Retinal pigment epithelial cell (primary cell): ENCODE measurements around the gene PCK2.

ENCODE experiments used
- DNase-seq: peaks from one replicate; pipeline ENCODE4 v3.0.0-alpha.2; 2010; ENCODE audit warnings: low read depth
- H3K4me3 ChIP-seq: 2 replicates; pipeline ENCODE4 v1.5.1; 2011; ENCODE audit warnings: mild to moderate bottlenecking, low read length, control low read depth, moderate library complexity
- CTCF ChIP-seq: conservative IDR thresholded peaks from 2 replicates; pipeline ENCODE4 v1.5.1; 2011; ENCODE audit warnings: low read depth, low read length, control low read depth, inconsistent platforms

Gene PCK2

GRCh38 chr14:24122416-24122815, 28.3 kb downstream of the PCK2 start:
- no peak for DNase-seq
- TF ChIP-seq CTCF, result no peak
- H3K4me3 ChIP-seq, result no peak overlapping the region

GRCh38 chr14:24122898-24123297, 28.8 kb downstream of the PCK2 start:
- DNase-seq, result no peak
- no peak for TF ChIP-seq CTCF
- no peak overlapping the region for H3K4me3 ChIP-seq

DNA sequence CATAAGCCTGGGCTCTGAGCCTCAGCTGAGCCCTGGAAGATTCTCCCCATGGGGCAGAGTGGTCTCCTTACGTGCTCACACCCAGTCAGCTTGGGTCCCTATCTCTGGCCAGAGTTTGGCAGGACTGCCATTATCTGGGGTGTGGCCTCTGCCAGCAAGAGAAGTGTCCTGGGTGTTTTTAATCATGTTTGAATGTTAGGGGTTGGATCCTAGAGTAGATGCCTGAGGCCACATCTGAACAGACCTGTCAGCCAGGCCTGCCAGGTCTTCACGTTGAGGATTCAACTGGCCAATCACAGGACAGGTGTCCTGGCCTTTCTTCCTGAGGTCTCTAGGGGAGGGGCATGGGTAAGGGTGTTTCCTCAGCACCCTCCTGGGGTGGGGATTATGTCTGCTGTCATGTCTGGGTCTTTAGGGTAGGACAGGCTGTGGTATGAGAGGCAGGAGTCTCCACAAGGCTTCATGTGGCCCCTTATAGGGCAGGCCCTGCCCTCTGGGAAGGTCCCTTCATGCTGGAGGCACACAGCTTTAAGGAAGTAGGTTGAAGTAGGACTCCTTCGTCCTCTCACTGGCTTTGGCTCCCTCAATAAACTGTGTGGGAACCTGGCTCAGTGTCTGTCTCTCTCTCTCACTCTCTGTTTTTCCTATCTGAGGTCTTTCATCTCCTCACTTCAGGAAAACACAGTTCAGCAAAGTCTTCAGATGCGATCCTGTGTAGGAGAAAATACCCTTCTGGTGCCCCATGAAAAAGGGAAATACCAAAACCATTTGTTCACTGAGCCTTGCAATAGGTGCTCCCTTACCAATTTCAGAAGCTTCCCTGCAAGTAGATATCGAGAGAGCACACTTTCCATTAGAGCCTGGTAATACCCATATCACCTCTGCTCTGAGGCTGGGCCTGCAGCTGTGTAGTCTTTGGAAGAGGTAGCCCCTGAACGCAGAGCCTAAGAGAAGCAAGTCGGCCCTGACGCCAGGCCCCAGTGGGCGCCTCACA, 29.6 kb downstream of the PCK2 start:
- no peak for DNase-seq
- TF ChIP-seq CTCF, result no peak
- no peak overlapping the region for H3K4me3 ChIP-seq

- TF ChIP-seq CTCF, result no peak
Observed at GRCh38 chr14:24126939-24127338, 32.8 kb downstream of the PCK2 start.

GRCh38 chr14:24127673-24128072, 33.6 kb downstream of the PCK2 start:
- H3K4me3 ChIP-seq, result no peak overlapping the region
- TF ChIP-seq CTCF, result no peak
- DNase-seq, result no peak

More at GRCh38 chr14:24126939-24127338, 32.8 kb downstream of the PCK2 start:
- DNase-seq, result no peak
- no peak overlapping the region for H3K4me3 ChIP-seq

DNA sequence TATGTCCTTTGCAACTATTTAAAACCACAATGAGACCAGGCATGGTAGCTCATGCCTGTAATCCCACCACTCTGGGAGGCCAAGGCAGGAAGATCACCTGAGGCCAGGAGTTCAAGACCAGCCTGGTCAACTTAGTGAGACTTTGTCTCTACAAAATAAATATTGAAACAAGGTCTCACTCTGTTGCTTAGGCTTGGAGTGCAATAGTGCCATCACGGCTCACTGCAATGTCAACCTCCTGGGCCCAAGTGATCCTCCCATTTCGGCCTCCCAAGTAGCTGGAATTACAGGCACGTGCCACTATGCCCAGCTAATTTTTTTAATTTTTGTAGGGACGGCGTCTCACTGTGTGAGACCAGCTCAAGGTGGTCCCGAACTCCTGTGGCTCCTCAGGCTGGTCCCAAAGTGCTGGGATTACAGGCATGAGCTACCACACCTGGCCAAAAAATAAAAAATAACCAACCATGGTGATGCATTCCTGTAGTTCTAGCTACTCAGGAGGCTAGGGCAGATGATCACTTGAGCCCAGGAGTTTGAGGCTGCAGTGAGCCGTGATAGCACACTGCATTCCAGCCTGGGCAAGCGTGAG, 35.4 kb downstream of the PCK2 start:
- no peak overlapping the region for H3K4me3 ChIP-seq
- DNase-seq, result no peak
- TF ChIP-seq CTCF, result no peak

DNA sequence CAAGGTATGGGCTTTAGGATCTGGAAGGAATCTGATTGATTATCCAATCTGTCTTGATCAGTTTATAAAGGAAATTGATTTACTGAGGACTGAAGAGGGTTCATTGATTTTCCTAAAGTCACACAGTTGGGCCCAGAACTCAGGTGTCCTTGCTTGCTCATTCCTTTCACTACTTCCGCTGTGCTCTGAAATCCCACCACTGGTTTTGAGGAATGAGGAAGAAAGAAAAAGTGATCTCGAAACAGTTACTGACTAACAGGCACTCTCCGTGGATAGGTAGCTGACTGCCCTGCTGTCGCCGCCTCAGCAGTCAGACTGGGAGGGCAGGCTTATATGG, 36.2 kb downstream of the PCK2 start, which contains the start of gene FITM1:
TSS of gene FITM1 (plus strand) at position 280 of the 337 bp plus-strand sequence. CDS start 905 bp downstream, outside the sequence.
- no peak within 1 kb of the TSS for H3K4me3 ChIP-seq
- no peak for TF ChIP-seq CTCF
- DNase-seq, result no peak
